ENCODE data around the gene CNOT2.

- TF ChIP-seq MAX (CRISPR knock-in tag; IDR thresholded peaks at IDR 0.05) (no peak), ZNF263 (CRISPR knock-in tag; IDR thresholded peaks at IDR 0.05; ENCODE audit: low read depth) (no peak), NR3C1 (CRISPR knock-in tag; conservative IDR thresholded peaks at IDR 0.05; ENCODE audit: low read depth) (no peak), FOXP1 (CRISPR knock-in tag; IDR thresholded peaks at IDR 0.05; ENCODE audit: borderline replicate concordance) (no peak), ATF2 (CRISPR knock-in tag; IDR thresholded peaks at IDR 0.05; ENCODE audit: borderline replicate concordance, low read depth) (no peak), ATF1 (CRISPR knock-in tag; IDR thresholded peaks at IDR 0.05) (no peak), SP1 (CRISPR knock-in tag; conservative IDR thresholded peaks at IDR 0.05) (no peak), CREB1 (CRISPR knock-in tag; IDR thresholded peaks at IDR 0.05) (no peak)
- TF ChIP-seq, protein P1, sequence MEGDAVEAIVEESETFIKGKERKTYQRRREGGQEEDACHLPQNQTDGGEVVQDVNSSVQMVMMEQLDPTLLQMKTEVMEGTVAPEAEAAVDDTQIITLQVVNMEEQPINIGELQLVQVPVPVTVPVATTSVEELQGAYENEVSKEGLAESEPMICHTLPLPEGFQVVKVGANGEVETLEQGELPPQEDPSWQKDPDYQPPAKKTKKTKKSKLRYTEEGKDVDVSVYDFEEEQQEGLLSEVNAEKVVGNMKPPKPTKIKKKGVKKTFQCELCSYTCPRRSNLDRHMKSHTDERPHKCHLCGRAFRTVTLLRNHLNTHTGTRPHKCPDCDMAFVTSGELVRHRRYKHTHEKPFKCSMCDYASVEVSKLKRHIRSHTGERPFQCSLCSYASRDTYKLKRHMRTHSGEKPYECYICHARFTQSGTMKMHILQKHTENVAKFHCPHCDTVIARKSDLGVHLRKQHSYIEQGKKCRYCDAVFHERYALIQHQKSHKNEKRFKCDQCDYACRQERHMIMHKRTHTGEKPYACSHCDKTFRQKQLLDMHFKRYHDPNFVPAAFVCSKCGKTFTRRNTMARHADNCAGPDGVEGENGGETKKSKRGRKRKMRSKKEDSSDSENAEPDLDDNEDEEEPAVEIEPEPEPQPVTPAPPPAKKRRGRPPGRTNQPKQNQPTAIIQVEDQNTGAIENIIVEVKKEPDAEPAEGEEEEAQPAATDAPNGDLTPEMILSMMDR (IDR thresholded peaks at IDR 0.05): no peak
- TF ChIP-seq, protein P2, sequence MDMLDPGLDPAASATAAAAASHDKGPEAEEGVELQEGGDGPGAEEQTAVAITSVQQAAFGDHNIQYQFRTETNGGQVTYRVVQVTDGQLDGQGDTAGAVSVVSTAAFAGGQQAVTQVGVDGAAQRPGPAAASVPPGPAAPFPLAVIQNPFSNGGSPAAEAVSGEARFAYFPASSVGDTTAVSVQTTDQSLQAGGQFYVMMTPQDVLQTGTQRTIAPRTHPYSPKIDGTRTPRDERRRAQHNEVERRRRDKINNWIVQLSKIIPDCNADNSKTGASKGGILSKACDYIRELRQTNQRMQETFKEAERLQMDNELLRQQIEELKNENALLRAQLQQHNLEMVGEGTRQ (CRISPR knock-in tag; IDR thresholded peaks at IDR 0.05): no peak
Measured at GRCh38 chr12:70386771-70387170, 143.5 kb downstream of the CNOT2 start.
